ENCODE measurements around the gene GOLGA6L10. TPM values are rescaled to one million over a fixed set of nuclear protein-coding genes. Genes with fewer than 3 reads are reported as not detected.
"Not testable (repeated sequence)": the region's sequence is repeated elsewhere in the genome, so short reads cannot be mapped to it uniquely, and the experiment has no call there.

Gene GOLGA6L10
- total RNA-seq, 1 experiment from 2014 or later: 2.6 TPM

- H3K9me3 ChIP-seq (ENCODE audit: low read depth, low read length, poor library complexity, severe bottlenecking); BruUV-seq (replicated peaks); H3K36me3 ChIP-seq (ENCODE audit: insufficient read depth, low read length, poor library complexity, severe bottlenecking); DNase-seq (ENCODE audit: low spot score); H3K4me1 ChIP-seq (ENCODE audit: insufficient read depth, low read length, poor library complexity, severe bottlenecking); H3K4me3 ChIP-seq (ENCODE audit: low read depth, low read length, poor library complexity, severe bottlenecking); intact Hi-C loops (cut with micrococcal nuclease; ENCODE audit: unreplicated experiment); H3K27ac ChIP-seq (ENCODE audit: low read depth, low read length, poor library complexity, severe bottlenecking); POLR2A ChIA-PET (ENCODE audit: low non-redundant PET); CTCF ChIA-PET; H3K27me3 ChIP-seq (replicated peaks; ENCODE audit: insufficient read depth, low read depth, low read length, poor library complexity): not testable (repeated sequence)
- peak; percentile 36 for TF ChIP-seq CTCF (conservative IDR thresholded peaks at IDR 0.05; ENCODE audit: low read depth, low read length)
Measured at GRCh38 chr15:82379552-82379951, 30.3 kb upstream of the GOLGA6L10 start.

- intact Hi-C loops (cut with micrococcal nuclease; ENCODE audit: unreplicated experiment); CTCF ChIA-PET; H3K9me3 ChIP-seq (ENCODE audit: low read depth, low read length, poor library complexity, severe bottlenecking); BruUV-seq (replicated peaks); H3K36me3 ChIP-seq (ENCODE audit: insufficient read depth, low read length, poor library complexity, severe bottlenecking); H3K4me1 ChIP-seq (ENCODE audit: insufficient read depth, low read length, poor library complexity, severe bottlenecking); POLR2A ChIA-PET (ENCODE audit: low non-redundant PET); DNase-seq (ENCODE audit: low spot score); H3K27ac ChIP-seq (ENCODE audit: low read depth, low read length, poor library complexity, severe bottlenecking); H3K4me3 ChIP-seq (ENCODE audit: low read depth, low read length, poor library complexity, severe bottlenecking); H3K27me3 ChIP-seq (replicated peaks; ENCODE audit: insufficient read depth, low read depth, low read length, poor library complexity): not testable (repeated sequence)
Measured at GRCh38 chr15:82373661-82374060, 24.4 kb upstream of the GOLGA6L10 start.

GRCh38 chr15:82371656-82372055 lies 22.4 kb upstream of the GOLGA6L10 start:
- no peak overlapping the region for H3K27ac ChIP-seq (ENCODE audit: low read depth, low read length, poor library complexity, severe bottlenecking)
- no peaks in the 10 kb centered on the region for H3K36me3 ChIP-seq (ENCODE audit: insufficient read depth, low read length, poor library complexity, severe bottlenecking)
- intact Hi-C loops (cut with micrococcal nuclease; ENCODE audit: unreplicated experiment): no loop called here
- CTCF ChIA-PET: no interaction called here
- no peak for TF ChIP-seq EZH2 (IDR thresholded peaks at IDR 0.05; ENCODE audit: borderline replicate concordance, low read depth, low read length, poor library complexity, severe bottlenecking)
- TF ChIP-seq CTCF (conservative IDR thresholded peaks at IDR 0.05; ENCODE audit: low read depth, low read length): no peak
- H3K4me1 ChIP-seq (ENCODE audit: insufficient read depth, low read length, poor library complexity, severe bottlenecking): no peaks in the 10 kb centered on the region
- DNase-seq (ENCODE audit: low spot score): no peak
- POLR2A ChIA-PET (ENCODE audit: low non-redundant PET): no interaction called here
- no TSS peak for BruUV-seq (replicated peaks)
- no peak overlapping the region for H3K4me3 ChIP-seq (ENCODE audit: low read depth, low read length, poor library complexity, severe bottlenecking)
- no peaks in the 10 kb centered on the region for H3K9me3 ChIP-seq (ENCODE audit: low read depth, low read length, poor library complexity, severe bottlenecking)
- H3K27me3 ChIP-seq (replicated peaks; ENCODE audit: insufficient read depth, low read depth, low read length, poor library complexity): no peaks in the 10 kb centered on the region

- CTCF ChIA-PET; H3K9me3 ChIP-seq (ENCODE audit: low read depth, low read length, poor library complexity, severe bottlenecking); intact Hi-C loops (cut with micrococcal nuclease; ENCODE audit: unreplicated experiment); H3K4me1 ChIP-seq (ENCODE audit: insufficient read depth, low read length, poor library complexity, severe bottlenecking); H3K4me3 ChIP-seq (ENCODE audit: low read depth, low read length, poor library complexity, severe bottlenecking); H3K36me3 ChIP-seq (ENCODE audit: insufficient read depth, low read length, poor library complexity, severe bottlenecking); H3K27me3 ChIP-seq (replicated peaks; ENCODE audit: insufficient read depth, low read depth, low read length, poor library complexity); BruUV-seq (replicated peaks); POLR2A ChIA-PET (ENCODE audit: low non-redundant PET); H3K27ac ChIP-seq (ENCODE audit: low read depth, low read length, poor library complexity, severe bottlenecking): not testable (repeated sequence)
- DNase-seq (ENCODE audit: low spot score): peak; percentile 3
Measured at GRCh38 chr15:82367790-82368189, 18.5 kb upstream of the GOLGA6L10 start.

- BruUV-seq (replicated peaks); POLR2A ChIA-PET (ENCODE audit: low non-redundant PET); H3K27ac ChIP-seq (ENCODE audit: low read depth, low read length, poor library complexity, severe bottlenecking): not testable (repeated sequence)
Measured at GRCh38 chr15:82365692-82366323, 16.5 kb upstream of the GOLGA6L10 start.

GRCh38 chr15:82364548-82364947 lies 15.3 kb upstream of the GOLGA6L10 start:
- H3K4me1 ChIP-seq (ENCODE audit: insufficient read depth, low read length, poor library complexity, severe bottlenecking); H3K4me3 ChIP-seq (ENCODE audit: low read depth, low read length, poor library complexity, severe bottlenecking); CTCF ChIA-PET; POLR2A ChIA-PET (ENCODE audit: low non-redundant PET); intact Hi-C loops (cut with micrococcal nuclease; ENCODE audit: unreplicated experiment); H3K36me3 ChIP-seq (ENCODE audit: insufficient read depth, low read length, poor library complexity, severe bottlenecking); DNase-seq (ENCODE audit: low spot score); BruUV-seq (replicated peaks); H3K27ac ChIP-seq (ENCODE audit: low read depth, low read length, poor library complexity, severe bottlenecking); H3K9me3 ChIP-seq (ENCODE audit: low read depth, low read length, poor library complexity, severe bottlenecking); H3K27me3 ChIP-seq (replicated peaks; ENCODE audit: insufficient read depth, low read depth, low read length, poor library complexity): not testable (repeated sequence)

More at GRCh38 chr15:82365692-82366323, 16.5 kb upstream of the GOLGA6L10 start:
- CTCF ChIA-PET; H3K4me3 ChIP-seq (ENCODE audit: low read depth, low read length, poor library complexity, severe bottlenecking); intact Hi-C loops (cut with micrococcal nuclease; ENCODE audit: unreplicated experiment); H3K27me3 ChIP-seq (replicated peaks; ENCODE audit: insufficient read depth, low read depth, low read length, poor library complexity); H3K4me1 ChIP-seq (ENCODE audit: insufficient read depth, low read length, poor library complexity, severe bottlenecking); H3K9me3 ChIP-seq (ENCODE audit: low read depth, low read length, poor library complexity, severe bottlenecking); H3K36me3 ChIP-seq (ENCODE audit: insufficient read depth, low read length, poor library complexity, severe bottlenecking); DNase-seq (ENCODE audit: low spot score): not testable (repeated sequence)

Measured in A673 (cell line).